Activated T-helper 2 cell treated with anti-CD3 and anti-CD28 coated beads, Interferon-gamma antibody, Interleukin-2, Interleukin-4, amounts not matched to agents 10 μg/mL and 5 μg/mL and 100 μg/mL, durations not matched to agents 14 hours and 24 hours and 36 hours (primary cell): Measurements from ENCODE around the gene P3H1. TPM values are rescaled to one million over a fixed set of nuclear protein-coding genes. Genes with fewer than 3 reads are reported as not detected.

Source experiments
- DNase-seq: peaks from one replicate; pipeline ENCODE4 v3.0.0; 2021; ENCODE audit warnings: low spot score
- H3K27ac Mint-ChIP-seq: one replicate; pipeline ENCODE4 v1.8.0; 2021; ENCODE audit warnings: mixed read lengths
- H3K27me3 Mint-ChIP-seq: one replicate; pipeline ENCODE4 v1.8.0; 2021; ENCODE audit warnings: low read depth, mixed read lengths
- H3K36me3 Mint-ChIP-seq: one replicate; pipeline ENCODE4 v1.8.0; 2021; ENCODE audit warnings: low read depth, mixed read lengths
- H3K4me1 Mint-ChIP-seq: one replicate; pipeline ENCODE4 v1.8.0; 2021; ENCODE audit warnings: low read depth, mixed read lengths
- H3K4me3 Mint-ChIP-seq: one replicate; pipeline ENCODE4 v1.8.0; 2021; ENCODE audit warnings: low read depth, mild to moderate bottlenecking, moderate library complexity, mixed read lengths
- H3K9me3 Mint-ChIP-seq: one replicate; pipeline ENCODE4 v1.8.0; 2021; ENCODE audit warnings: mixed read lengths
- intact Hi-C: fragments of 100-400 bp; cut with micrococcal nuclease; formaldehyde crosslinking; loops from one replicate; pipeline ENCODE4 v1.15.1; 2023
- total RNA-seq: library from RNA; stranded (reverse); gene quantifications from 2 replicates; pipeline ENCODE4 v1.2.3, GENCODE V29; 2022

The P3H1 gene
- total RNA-seq, 1 donor from 2014 or later: 47.9 TPM

- H3K4me1 Mint-ChIP-seq: peaks cover 10% of the 10 kb centered on the region
- H3K4me3 Mint-ChIP-seq: no peak overlapping the region
- intact Hi-C loops: no loop called here
- no peak for DNase-seq
- no peaks in the 10 kb centered on the region for H3K9me3 Mint-ChIP-seq
- H3K27me3 Mint-ChIP-seq: no peaks in the 10 kb centered on the region
- H3K36me3 Mint-ChIP-seq: peaks cover 96% of the 10 kb centered on the region
- no peak overlapping the region for H3K27ac Mint-ChIP-seq
These were observed 68.6 kb downstream of the P3H1 start for GRCh38 chr1:42698081-42698813.

Other genes with a start within 250 kb of the P3H1 start
- gene PPIH, start 108.6 kb downstream of the P3H1 start, total RNA-seq: 77.5 and 78.7 TPM in 2 replicates
- 815 and 840 TPM in 2 replicates for gene YBX1, start 84.6 kb downstream of the P3H1 start, total RNA-seq
- gene CLDN19, start 26.8 kb downstream of the P3H1 start, total RNA-seq: not detected in 2 replicates
- 6.9 and 10.3 TPM in 2 replicates for gene C1orf50, start 221 bp upstream of the P3H1 start, total RNA-seq
- 0.16 and 0.39 TPM in 2 replicates for gene TMEM269, start 18.0 kb upstream of the P3H1 start, total RNA-seq
- 3.1 and 4.8 TPM in 2 replicates for gene ERMAP, start 50.1 kb upstream of the P3H1 start, total RNA-seq
- gene SVBP, start 50.4 kb upstream of the P3H1 start, total RNA-seq: 11.4 and 12.3 TPM in 2 replicates
- 8.4 and 9.6 TPM in 2 replicates for gene ZNF691, start 79.6 kb upstream of the P3H1 start, total RNA-seq
- gene SLC2A1, start 191.8 kb upstream of the P3H1 start, total RNA-seq: 143 and 155 TPM in 2 replicates